GM19328 (cell line): Measurements from ENCODE around the gene PEX19.

Experiments used
- ATAC-seq: cut with Tn5 transposase; IDR thresholded peaks from one replicate; pipeline ENCODE4 v1.9.1; 2021; ENCODE audit warnings: mild to moderate bottlenecking, moderate library complexity; ENCODE audit not compliant: unreplicated experiment

The PEX19 gene

DNA sequence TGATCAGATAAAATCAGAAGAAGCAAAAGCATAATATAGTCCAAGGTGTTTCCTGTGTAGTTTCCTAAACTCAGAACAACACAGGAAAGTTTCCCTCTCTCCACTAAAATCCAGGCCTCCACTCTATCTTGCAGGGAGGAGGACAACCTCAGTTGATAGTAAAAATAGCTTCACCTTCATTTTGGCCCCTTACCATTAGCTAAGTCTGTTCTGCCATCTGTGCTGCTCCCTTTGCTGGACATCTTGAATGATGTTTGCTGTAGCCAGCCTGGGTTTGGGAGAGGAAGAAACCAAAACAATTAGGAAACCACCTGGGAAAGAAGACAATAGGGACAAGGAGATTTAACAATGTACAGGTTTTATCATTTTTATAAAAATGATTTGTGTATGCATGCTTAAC is 41.2 kb downstream of the PEX19 start:
- ATAC-seq = no peak

DNA sequence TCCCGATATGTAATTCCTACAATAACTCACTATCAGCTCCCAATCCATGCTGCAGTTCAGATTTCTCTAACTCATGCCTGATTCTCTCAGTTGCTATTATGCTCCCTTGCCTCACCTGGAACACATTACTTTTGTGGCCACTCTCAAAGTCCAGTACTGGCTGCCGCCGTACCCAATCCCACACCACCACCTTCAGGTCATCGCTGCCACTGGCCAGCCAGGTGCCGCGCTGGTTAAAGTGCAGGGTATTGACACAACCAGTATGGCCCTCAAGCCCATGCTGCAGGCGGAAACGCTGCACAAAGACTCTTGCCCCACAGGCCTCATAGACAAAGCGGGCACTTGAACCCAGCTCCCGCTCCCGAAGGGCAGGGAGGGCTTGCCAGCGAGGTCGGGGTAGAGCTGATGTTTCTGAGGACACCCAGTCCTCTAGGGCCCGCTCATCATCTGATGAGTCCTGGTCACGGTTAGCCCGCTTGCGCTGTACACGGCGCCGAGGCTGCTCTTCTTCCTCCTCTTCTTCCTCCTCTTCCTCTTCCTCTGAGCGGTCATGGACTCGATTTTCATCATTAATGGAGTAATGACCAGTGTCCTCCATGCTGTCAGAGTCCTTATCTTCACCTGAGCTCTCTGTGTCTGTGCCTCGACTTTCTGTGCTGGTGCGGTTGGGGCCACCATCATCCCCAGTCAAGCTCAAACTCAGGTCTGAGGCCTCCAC is 45.2 kb downstream of the PEX19 start:
- no peak for ATAC-seq

DNA sequence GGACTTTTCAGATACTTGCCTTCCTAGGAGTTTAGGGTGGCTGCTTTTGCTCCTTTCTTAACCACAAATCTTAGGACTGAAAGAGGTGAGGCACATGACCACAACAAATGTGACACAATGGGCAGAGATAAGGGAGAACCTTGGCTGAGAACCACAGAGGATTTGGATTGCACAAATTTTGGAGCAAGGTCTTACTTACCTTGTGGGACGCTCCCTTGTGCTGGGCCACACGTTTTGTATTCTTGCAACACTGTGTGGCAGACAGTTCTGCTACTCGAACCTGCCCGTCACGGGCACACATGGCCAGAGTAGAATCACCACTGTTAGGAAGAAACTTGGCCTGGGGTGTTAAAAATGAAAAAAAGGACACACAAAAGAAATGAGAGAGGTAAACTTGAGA is 46.5 kb downstream of the PEX19 start:
- no peak for ATAC-seq

DNA sequence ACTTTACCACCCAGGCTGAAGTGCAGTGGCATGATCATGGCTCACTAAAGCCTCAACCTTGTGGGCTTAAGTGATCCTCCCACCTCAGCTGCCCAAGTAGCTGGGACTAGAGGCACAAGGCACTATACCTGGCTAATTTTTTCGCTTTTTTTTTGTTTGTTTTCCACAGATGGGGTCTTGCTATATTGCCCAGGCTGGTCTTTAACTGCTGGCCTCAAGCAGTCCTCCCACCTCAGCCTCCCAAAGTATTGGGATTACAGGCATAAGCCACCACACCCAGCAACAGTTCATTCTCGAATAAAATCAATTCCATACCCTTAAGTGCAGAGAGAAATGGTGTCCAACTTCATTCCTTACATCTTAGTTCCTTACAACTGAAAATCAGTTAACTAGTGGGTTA is 47.4 kb downstream of the PEX19 start:
- ATAC-seq = no peak

DNA sequence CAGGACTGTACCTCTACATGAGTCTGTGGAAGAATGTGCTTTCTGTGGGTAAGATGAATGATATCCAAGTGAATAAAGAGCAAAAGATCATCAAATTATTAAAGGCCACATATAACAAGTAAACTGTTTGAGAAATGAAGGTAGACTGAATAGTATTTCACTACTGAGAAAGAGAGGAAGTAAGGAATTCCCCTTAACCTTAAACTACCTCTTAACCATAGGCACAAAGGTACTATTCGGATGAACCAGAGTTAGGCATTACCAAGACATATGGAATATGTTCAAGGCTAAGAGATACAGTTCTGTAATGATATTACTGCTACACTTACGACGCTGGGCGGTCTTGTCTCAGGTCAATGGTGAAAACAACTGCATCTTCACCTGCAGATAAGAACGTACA is 48.1 kb downstream of the PEX19 start:
- no peak for ATAC-seq

DNA sequence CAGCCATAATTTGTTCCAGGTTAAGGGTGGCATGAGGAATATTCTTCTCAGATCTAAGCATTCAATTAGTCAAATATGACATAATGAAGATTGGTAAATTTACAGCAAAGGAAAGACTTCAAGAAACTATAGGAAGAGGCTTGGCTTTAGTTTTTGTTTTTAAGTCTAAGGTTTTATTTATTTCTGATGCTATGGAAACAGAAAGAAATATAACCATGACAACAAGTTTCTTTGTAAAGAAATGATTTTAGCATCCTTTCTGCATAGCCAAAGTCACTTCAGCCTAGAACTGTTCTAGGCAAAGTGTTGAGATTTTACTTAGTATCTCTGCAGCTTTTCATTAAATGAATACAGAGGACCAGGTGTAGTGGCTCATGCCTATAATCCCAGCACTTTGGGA is 52.0 kb downstream of the PEX19 start:
- no peak for ATAC-seq

DNA sequence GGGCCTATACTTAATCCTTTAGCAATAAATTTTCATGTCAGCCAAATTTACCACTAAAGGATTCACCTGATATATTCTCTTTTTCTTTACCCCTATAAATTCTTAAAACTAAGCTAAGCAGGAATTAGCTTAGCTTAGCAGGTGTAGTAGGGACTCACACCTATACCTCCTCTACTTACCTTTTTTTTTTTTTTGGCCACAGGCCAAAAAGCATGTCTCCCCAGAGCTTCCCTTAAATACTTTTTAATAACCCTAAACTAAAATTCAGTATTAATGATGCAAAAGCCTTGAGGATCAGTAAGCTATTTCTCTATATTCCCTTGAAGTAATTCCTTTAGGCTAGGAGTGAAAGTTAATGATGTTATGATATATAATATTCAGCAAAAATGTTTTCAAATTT is 56.5 kb downstream of the PEX19 start:
- no peak for ATAC-seq

DNA sequence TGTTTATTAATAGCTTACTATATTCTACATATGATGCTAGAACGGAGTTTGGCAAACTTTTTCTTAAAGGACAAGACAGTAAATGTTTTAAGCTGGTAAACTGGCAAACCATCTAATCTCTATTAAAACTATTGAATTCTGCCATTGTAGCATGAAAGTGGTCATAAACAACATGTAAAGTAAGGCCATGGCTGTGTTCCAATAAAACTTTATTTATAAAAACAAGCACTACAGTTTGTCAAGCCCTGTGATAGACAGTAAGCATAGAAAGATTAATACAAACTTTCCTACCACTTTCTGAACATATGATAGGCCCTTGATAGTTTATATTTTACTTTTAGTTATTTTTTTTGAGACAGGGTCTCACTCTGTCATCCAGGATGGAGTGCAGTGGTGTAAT is 57.4 kb downstream of the PEX19 start:
- ATAC-seq = no peak

DNA sequence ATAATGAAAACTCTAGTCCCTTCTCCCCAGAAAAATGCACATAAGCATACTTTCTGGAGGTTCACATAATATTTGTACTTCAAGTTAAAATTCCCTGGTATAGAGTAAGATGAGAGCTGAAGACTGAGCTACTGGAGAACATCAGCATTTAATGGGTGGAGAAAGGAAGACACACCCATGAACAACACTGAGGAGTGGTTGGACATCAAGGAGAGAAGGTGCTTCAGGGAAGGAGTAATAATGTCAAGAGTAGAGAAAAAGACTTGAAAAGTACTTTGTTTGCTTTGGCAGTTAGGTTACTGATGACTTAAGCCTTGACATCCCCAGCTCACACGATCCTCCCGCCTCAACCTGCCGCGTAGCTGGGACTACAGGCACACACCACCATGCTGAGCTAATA is 57.9 kb downstream of the PEX19 start:
- ATAC-seq = no peak
